ENCODE results near the gene MORN1.

- no peak for TF ChIP-seq POLR2A (IDR thresholded peaks at IDR 0.05; ENCODE audit: low read depth, low read length)
- TF ChIP-seq POLR2AphosphoS5 (IDR thresholded peaks at IDR 0.05; ENCODE audit: low read depth, low read length): no peak
Observed at GRCh38 chr1:2378956-2379732, 12.2 kb downstream of the MORN1 start.

All from GM12892 (cell line).